Parathyroid adenoma (tissue), 2 donors: ENCODE results near the gene SDK2.

ENCODE experiments used
- H2AFZ ChIP-seq: fragments of 300-600 bp; sonication (generic); one replicate; pipeline ENCODE4 v1.7.0; 2017; ENCODE audit warnings: antibody characterized with exemption, mild to moderate bottlenecking
- H3K27ac ChIP-seq: fragments of 300-600 bp; sonication (generic); one replicate; pipeline ENCODE4 v1.7.0; 2017
- H3K27me3 ChIP-seq: fragments of 300-600 bp; sonication (generic); one replicate; pipeline ENCODE4 v1.7.0; 2017; ENCODE audit warnings: low read length; ENCODE audit not compliant: control insufficient read depth, insufficient read depth
- H3K36me3 ChIP-seq: fragments of 300-600 bp; sonication (generic); one replicate; pipeline ENCODE4 v1.7.0; 2017; ENCODE audit warnings: low read length; ENCODE audit not compliant: control insufficient read depth, insufficient read depth
- H3K4me1 ChIP-seq: fragments of 300-600 bp; sonication (generic); one replicate; pipeline ENCODE4 v1.7.0; 2017; ENCODE audit warnings: control low read depth
- H3K4me2 ChIP-seq: fragments of 300-600 bp; sonication (generic); one replicate; pipeline ENCODE4 v1.7.0; 2017; ENCODE audit warnings: low read length
- H3K4me3 ChIP-seq: fragments of 300-600 bp; sonication (generic); one replicate; pipeline ENCODE4 v1.7.0; 2017; ENCODE audit warnings: low read depth, low read length
- H3K79me2 ChIP-seq: fragments of 300-600 bp; sonication (generic); one replicate; pipeline ENCODE4 v1.7.0; 2017; ENCODE audit warnings: control low read depth
- H3K9ac ChIP-seq: fragments of 300-600 bp; sonication (generic); one replicate; pipeline ENCODE4 v1.7.0; 2017; ENCODE audit warnings: mild to moderate bottlenecking
- H3K9me3 ChIP-seq: fragments of 300-600 bp; sonication (generic); one replicate; pipeline ENCODE4 v1.7.0; 2017; ENCODE audit warnings: low read length; ENCODE audit not compliant: control insufficient read depth
- CTCF ChIP-seq: fragments of 300-600 bp; sonication (generic); IDR thresholded peaks from one replicate; pipeline ENCODE4 v1.7.0; 2017; ENCODE audit warnings: antibody characterized with exemption, mild to moderate bottlenecking
- donor health status: primary hyperparathyroidism.

The SDK2 gene

DNA sequence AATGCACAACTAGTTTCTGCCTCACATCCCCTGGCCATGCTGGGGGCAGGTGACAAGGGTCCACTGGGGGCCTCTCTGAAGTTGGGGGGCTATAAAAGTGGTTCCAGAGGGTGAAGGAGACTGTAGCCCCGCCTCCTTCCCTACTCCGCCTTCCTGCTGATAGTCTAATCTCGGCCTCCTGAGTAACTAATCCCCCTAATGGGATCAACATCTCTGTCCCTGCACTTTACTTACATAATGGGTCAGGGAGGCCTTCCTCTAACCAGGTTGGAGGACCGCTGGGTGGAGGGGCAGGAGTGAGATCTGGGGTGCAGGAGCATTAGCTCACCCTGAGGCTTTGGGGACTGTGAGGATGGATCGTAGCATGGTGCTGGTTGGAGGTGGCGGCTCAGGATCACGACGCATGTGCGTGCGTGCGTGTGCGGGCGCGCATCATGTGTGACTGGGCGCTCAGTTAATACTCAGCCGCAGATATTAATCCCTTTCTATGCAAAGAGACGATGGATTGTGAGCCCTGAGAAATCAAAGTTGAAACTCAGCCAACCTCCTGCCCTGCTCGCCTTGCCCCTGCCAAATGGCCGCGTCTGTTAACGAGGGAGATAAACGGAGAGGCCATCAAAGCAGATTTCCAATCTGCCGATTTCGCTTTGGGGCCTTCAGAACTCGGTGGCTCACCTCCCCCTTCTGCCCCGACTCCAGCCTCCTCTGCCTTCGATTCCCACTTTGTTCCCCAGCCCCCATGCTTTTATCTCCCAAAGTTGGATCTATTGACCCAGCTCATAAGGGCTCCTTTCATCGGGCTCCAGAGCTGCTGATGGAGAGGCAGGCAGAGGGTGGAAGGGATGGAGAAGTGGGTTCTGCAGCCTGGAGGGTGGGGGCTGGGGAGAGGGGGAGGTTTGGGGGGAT, 107.3 kb downstream of the SDK2 start:
- Histone ChIP-seq H3K9me3 (no peaks in the 10 kb centered on the region), H3K27me3 (no peaks in the 10 kb centered on the region), H3K4me1 (no peaks in the 10 kb centered on the region), H3K79me2 (no peaks in the 10 kb centered on the region), H3K27ac (no peak overlapping the region), H3K4me3 (no peak overlapping the region), H3K4me2 (no peak overlapping the region), H2AFZ (no peak overlapping the region), H3K36me3 (no peaks in the 10 kb centered on the region), H3K9ac (no peak overlapping the region)
- no peak for TF ChIP-seq CTCF

DNA sequence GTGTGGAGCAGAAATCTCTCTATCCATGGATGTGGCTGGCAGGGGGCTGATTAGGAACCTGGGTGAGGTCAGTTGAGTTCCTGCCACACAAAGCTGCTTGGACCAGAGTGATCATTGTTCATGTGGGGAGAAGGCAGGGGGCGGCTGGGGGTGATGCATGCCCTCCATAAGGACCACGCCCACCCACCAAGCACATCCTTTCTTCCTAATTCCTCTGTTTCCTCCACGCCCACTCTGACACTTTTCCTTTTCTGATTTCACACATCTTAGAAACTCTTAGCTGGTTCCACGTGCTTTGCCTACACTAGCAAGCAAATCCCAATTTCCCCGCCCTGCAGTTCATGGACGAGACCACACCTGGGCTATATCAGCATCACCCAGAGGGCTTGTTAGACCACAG, 108.5 kb downstream of the SDK2 start:
- Histone ChIP-seq H3K9ac (no peak overlapping the region), H3K79me2 (no peaks in the 10 kb centered on the region), H3K9me3 (no peaks in the 10 kb centered on the region), H3K4me2 (no peak overlapping the region), H3K36me3 (no peaks in the 10 kb centered on the region), H2AFZ (no peak overlapping the region), H3K27ac (no peak overlapping the region), H3K27me3 (no peaks in the 10 kb centered on the region), H3K4me1 (no peaks in the 10 kb centered on the region), H3K4me3 (no peak overlapping the region)
- no peak for TF ChIP-seq CTCF

GRCh38 chr17:73534209-73534909, 109.9 kb downstream of the SDK2 start:
- Histone ChIP-seq H3K36me3 (no peaks in the 10 kb centered on the region), H3K27me3 (no peaks in the 10 kb centered on the region), H3K9ac (no peak overlapping the region), H3K4me1 (no peaks in the 10 kb centered on the region), H3K9me3 (no peaks in the 10 kb centered on the region), H2AFZ (no peak overlapping the region), H3K27ac (no peak overlapping the region), H3K79me2 (no peaks in the 10 kb centered on the region), H3K4me3 (no peak overlapping the region), H3K4me2 (no peak overlapping the region)
- TF ChIP-seq CTCF = no peak

GRCh38 chr17:73533781-73534180, 110.5 kb downstream of the SDK2 start:
- no peaks in the 10 kb centered on the region for H3K79me2 ChIP-seq
- H3K4me2 ChIP-seq = no peak overlapping the region
- H3K4me1 ChIP-seq = no peaks in the 10 kb centered on the region
- no peak for TF ChIP-seq CTCF
- no peak overlapping the region for H2AFZ ChIP-seq
- H3K9me3 ChIP-seq = no peaks in the 10 kb centered on the region
- no peak overlapping the region for H3K4me3 ChIP-seq
- H3K9ac ChIP-seq = no peak overlapping the region
- no peak overlapping the region for H3K27ac ChIP-seq
- no peaks in the 10 kb centered on the region for H3K27me3 ChIP-seq
- no peaks in the 10 kb centered on the region for H3K36me3 ChIP-seq
